IPS DF 19.7 (cell line): ENCODE measurements around the gene SCFD2.

ENCODE experiments used
- DNase-seq: peaks from one replicate; pipeline ENCODE4 v3.0.0-alpha.2; 2013; ENCODE audit warnings: low read depth, low spot score

The SCFD2 gene

GRCh38 chr4:52957220-52957686, 408.6 kb downstream of the SCFD2 start:
- DNase-seq: no peak

- DNase-seq: no peak
Observed at GRCh38 chr4:52956691-52957090, 409.2 kb downstream of the SCFD2 start.

DNA sequence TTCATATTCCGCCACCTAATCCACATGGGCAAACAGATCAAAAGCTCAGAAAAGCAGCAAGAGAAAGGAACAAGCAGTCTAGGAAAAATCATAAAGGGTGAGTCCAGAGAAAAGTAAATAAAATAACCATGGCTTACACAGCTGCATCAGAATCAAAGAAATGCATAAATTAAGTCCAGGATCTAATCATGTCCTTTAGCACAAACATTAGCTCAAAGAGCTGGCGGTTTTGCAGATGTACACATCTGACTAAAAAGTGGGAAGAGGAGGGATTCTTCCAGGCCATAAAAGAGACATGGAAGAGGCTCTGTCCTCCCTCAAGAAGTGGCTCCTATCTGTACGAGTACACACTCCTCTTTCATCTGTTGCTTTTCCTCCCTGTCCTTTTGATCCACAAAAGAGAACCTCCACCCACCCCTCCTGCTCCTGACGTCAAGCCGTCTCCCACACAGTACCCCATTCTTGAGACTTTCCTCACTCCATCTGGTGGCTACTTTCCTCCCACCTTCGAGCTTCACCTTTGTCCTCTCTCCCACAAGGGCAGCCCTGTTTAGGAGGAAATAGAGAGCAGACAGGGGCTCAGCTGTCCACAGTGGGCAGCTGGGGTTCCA, 411.2 kb downstream of the SCFD2 start:
- no peak for DNase-seq

DNA sequence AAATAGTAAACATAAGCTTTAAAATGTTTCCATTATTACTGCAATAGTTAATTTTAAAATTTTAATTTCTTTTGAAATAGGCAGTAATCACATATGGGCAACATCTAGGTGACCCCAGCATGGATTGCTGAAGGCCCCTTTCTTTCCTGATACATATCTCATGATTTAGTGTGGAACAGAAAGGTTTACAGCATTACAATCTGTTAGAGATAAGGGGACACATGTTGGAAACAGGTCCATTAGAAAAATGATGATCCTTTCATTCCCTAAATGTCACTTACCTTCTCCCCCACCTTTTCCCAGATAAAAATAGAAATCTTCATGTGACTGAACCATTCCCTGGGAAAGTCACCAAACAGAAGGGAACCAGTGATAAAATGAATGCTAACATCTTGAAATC, 413.3 kb downstream of the SCFD2 start:
- no peak for DNase-seq

- no peak for DNase-seq
Observed at GRCh38 chr4:52951016-52951415, 414.8 kb downstream of the SCFD2 start.

DNA sequence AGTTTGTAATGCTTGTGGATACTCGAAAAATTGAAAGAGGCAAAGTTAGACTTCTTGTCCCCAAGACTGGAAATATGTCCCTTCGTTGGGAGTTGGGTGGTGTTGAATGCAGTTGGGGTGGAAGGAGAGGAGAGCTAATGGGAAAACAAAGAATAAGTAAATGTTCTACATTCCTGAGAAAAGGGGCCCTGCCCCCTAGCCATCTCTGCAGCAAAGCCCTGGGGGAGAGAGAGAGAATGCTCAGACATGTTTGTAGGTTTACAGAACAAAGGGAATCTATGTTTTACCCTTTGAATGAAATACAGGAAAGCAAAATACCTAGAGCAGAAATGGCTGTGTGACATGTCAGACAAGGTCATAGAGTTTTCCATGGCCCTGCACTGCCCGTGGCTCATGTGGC, 415.6 kb downstream of the SCFD2 start:
- no peak for DNase-seq

DNA sequence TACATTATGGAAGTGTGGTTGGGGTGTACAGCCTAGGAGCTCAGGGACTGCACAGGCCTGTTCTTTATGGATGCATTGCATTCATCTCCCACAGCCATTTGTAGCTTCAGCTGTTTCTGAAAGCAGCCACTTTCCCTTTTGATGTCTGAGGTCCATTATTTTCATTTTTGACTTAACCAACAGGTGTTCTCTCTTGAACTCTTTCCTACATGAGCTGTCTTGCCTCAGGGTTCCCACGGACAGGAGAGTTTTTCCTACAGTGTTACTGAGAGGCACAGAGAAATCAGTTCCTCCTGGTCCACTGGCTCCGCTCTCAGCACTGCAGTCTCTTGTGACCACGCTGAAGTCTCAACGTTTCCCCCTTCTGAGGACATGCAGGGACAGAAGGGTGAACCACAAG, 416.5 kb downstream of the SCFD2 start:
- DNase-seq: no peak

DNA sequence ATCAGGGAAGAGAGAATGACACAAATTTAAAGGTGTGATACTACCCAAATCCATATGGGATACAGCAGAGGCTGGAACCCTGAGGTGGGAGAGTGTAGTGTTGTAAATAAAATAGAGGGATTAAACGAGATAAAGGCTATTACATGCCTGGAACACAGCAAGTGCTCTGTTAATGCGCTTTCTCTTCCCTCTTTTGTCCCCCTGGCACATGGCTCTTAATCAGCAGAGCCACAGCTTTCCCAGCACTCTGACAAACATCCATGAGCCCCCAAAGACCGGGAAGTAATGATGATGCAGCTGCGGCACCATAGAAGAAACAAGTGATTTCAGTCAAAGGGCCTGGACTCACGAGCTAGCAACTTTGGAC, 417.8 kb downstream of the SCFD2 start:
- no peak for DNase-seq

GRCh38 chr4:52947401-52948056, 418.3 kb downstream of the SCFD2 start:
- DNase-seq: no peak

DNA sequence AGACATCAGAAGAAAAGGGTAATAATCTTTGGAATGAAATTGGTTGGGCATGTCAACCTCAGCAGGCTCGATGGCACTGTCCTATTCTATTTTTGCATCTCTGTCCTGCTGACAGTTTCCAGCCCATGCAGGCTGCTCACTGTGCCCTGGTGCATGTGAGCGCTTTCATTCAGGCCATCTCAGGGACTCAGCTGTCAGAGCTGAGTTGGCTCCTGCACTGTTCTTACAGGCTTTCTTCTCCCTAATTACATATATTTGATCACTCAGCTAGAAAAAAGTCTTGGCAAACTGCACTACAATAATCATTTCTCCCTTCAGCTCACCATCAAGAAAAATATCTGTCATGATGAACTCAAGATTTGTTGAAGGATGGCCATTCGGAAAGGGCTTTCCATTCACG, 419.0 kb downstream of the SCFD2 start:
- DNase-seq: no peak

DNA sequence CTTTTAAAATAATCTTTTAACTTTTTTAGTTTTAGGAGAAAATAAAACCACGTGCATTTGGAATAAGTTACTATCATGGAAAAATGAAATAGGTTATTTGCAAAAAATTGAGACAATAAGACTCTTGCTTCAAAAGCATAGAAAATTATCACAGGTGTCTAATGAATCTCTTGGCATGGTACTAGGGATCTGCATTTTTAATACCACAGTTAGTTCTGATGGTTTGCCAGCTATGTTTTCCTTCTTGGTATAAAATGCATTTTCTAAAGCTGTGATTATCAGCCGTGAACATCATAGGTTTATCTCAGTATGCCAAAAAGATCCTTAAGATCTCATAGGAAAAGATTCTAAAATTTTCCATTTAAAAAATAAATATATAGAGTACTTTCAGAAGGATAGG, 419.9 kb downstream of the SCFD2 start:
- DNase-seq: no peak

DNA sequence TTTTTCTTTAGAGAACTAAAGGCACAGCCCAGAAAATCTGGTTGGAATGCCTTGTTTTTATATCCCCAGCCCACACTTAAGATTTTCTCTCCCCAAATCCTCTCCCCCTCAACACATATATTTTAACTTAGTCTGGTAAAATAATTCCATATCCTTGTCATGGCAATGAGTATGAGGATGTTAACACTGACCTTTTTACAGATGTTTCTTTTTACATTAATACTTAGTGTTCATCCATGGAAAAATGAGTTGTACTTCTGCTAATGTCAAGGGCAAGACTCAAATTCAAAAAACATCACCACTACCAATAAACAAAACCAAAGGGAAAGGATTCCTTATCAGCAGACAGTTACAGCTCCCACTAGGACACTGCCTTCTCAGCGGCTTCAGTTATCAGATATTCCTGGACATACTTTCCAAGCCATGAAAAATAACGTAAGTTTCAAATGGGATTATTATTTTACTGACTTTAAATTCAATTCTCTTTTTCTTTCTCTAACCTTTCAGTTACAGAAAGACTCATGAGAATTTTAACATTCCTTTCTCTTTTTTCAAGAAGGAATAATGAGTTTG, 420.4 kb downstream of the SCFD2 start:
- no peak for DNase-seq

- no peak for DNase-seq
Observed at GRCh38 chr4:52943677-52944076, 422.2 kb downstream of the SCFD2 start.

- no peak for DNase-seq
Observed at GRCh38 chr4:52942936-52943335, 422.9 kb downstream of the SCFD2 start.

GRCh38 chr4:52941450-52941849, 424.4 kb downstream of the SCFD2 start:
- DNase-seq: no peak

GRCh38 chr4:52939739-52940138, 426.1 kb downstream of the SCFD2 start:
- no peak for DNase-seq

- no peak for DNase-seq
Observed at GRCh38 chr4:52939325-52939724, 426.5 kb downstream of the SCFD2 start.

GRCh38 chr4:52937829-52938228, 428.0 kb downstream of the SCFD2 start:
- DNase-seq: no peak

DNA sequence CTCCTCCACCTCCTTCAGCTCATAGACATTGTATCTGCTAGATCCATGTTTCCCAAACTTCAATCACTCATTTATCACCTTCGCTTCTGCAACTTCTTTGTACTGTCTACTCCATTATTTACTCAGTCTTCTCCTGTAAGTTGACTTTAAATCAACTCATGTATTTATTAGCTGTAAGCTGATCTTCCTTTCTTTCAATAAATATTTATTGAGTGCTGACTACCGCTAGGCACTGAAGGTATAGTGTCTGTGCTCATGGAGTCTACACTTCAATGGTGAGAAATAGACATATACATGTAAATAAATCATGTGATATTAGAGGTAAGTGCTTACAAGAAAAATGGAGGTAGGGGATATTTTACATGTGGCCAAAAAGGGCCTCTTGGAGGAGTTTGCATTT, 429.1 kb downstream of the SCFD2 start:
- no peak for DNase-seq

GRCh38 chr4:52935317-52935716, 430.5 kb downstream of the SCFD2 start:
- no peak for DNase-seq

- no peak for DNase-seq
Observed at GRCh38 chr4:52933738-52934137, 432.1 kb downstream of the SCFD2 start.

- no peak for DNase-seq
Observed at GRCh38 chr4:52932591-52933470, 433.0 kb downstream of the SCFD2 start.
